Mucosa of descending colon (tissue), 3 donors: ENCODE data around the gene SLC24A4. TPM values are rescaled to one million over a fixed set of nuclear protein-coding genes. Genes with fewer than 3 reads are reported as not detected.
"Not testable (repeated sequence)": the region's sequence is repeated elsewhere in the genome, so short reads cannot be mapped to it uniquely, and the experiment has no call there.

Source experiments
- ATAC-seq: fragments of 200-7000 bp; cut with Tn5 transposase; one replicate; pipeline ENCODE4 v1.9.1; 2020; ENCODE audit warnings: mild to moderate bottlenecking, moderate library complexity
- DNase-seq, 3 donors: peaks; one replicate each; pipeline ENCODE4 v3.0.0-alpha.2; 2020
- H3K36me3 ChIP-seq: fragments of 200-600 bp; one replicate; pipeline ENCODE4 v1.8.0; 2021; ENCODE audit warnings: low read depth, mild to moderate bottlenecking
- H3K4me1 ChIP-seq: fragments of 200-600 bp; one replicate; pipeline ENCODE4 v1.8.0; 2021; ENCODE audit warnings: low read depth, mild to moderate bottlenecking
- H3K4me3 ChIP-seq: fragments of 200-600 bp; one replicate; pipeline ENCODE4 v1.8.0; 2021; ENCODE audit warnings: mild to moderate bottlenecking
- H3K9me3 ChIP-seq: fragments of 200-600 bp; one replicate; pipeline ENCODE4 v1.8.0; 2021; ENCODE audit warnings: mild to moderate bottlenecking
- intact Hi-C, 2 donors: fragments of 100-400 bp; cut with DNase I in 1 of 2; cut with micrococcal nuclease in 1 of 2; formaldehyde crosslinking; loops; one replicate each; pipeline versions ENCODE4 v1.11.0 to v1.11.1; 2022; cut with DNase I, micrococcal nuclease
- total RNA-seq, 3 donors: library from RNA; stranded (reverse); fragmentation: NEBNext Ultra II Directional in 2 of 3; extraction: Animal tissue kit (Norgen Biotek cat#: 25700) in 2 of 3; gene quantifications; one replicate each; pipeline versions ENCODE4 v1.2.1 to v1.2.4, GENCODE V29; 2021 to 2023
- TF ChIP-seq, protein P1 (sequence below): fragments of 200-600 bp; IDR thresholded peaks from one replicate; pipeline ENCODE4 v1.8.0; 2022; ENCODE audit warnings: antibody characterized with exemption, mild to moderate bottlenecking
- donor health status: DM: no; HTN: no; CAD: no; lungs with moderate emphysema.
- donor health status: DM: no; HTN: no; CAD: no.
- donor health status: DM: no; HTN: yes; CAD: no.

The SLC24A4 gene
- total RNA-seq, 3 donors from 2014 or later = 0.14 to 0.63 (median 0.27) TPM

DNA sequence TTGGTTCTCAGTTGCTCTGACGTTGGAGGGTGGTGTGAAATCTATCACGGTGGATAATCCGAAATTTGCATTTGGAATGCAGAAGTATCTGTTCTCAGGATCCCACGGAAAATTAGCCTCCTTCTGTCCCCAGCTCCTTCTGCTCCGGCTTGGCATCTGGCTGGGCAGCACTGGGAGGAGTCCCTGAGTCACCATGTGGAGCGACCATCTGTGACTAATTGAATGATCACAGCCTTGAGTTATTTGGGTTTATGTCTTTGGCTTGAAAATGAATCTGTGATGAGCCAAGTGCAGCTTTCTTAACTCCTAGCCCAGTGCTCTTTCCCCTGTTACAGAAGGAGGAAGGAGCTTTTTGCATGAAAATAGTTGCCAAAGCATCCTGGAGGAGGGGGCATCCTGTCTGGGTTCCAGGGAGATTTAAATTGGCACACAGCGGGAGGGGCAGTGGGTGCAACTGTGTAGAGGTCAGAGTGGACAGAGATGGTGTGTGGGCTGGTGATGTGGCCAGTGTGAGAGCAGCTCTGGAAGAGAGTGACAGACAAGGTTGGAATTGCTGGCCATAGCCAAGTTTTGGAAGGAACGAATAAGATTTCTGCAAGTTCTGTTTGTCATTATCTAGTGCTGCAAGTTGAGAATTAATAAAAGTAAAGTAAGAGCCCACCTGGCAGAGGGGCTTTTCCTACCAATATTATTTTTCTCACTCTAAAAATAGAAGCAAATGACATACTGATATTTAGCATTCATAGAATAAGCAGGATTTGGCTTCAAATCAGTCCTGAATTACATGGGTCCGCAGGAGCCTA, 74.4 kb downstream of the SLC24A4 start:
- TF ChIP-seq, protein P1, sequence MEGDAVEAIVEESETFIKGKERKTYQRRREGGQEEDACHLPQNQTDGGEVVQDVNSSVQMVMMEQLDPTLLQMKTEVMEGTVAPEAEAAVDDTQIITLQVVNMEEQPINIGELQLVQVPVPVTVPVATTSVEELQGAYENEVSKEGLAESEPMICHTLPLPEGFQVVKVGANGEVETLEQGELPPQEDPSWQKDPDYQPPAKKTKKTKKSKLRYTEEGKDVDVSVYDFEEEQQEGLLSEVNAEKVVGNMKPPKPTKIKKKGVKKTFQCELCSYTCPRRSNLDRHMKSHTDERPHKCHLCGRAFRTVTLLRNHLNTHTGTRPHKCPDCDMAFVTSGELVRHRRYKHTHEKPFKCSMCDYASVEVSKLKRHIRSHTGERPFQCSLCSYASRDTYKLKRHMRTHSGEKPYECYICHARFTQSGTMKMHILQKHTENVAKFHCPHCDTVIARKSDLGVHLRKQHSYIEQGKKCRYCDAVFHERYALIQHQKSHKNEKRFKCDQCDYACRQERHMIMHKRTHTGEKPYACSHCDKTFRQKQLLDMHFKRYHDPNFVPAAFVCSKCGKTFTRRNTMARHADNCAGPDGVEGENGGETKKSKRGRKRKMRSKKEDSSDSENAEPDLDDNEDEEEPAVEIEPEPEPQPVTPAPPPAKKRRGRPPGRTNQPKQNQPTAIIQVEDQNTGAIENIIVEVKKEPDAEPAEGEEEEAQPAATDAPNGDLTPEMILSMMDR = no peak
- Histone ChIP-seq H3K36me3 (no peaks in the 10 kb centered on the region), H3K4me3 (no peak overlapping the region), H3K9me3 (no peaks in the 10 kb centered on the region), H3K4me1 (no peaks in the 10 kb centered on the region)
- no peak for DNase-seq
- intact Hi-C loops = no loop called here
- ATAC-seq = no peak

GRCh38 chr14:92397953-92398564, 75.1 kb downstream of the SLC24A4 start:
- ATAC-seq (no peak), DNase-seq (no peak)
- TF ChIP-seq, protein P1 = no peak
- intact Hi-C loops = no loop called here
- no peaks in the 10 kb centered on the region for H3K9me3 ChIP-seq
- no peak overlapping the region for H3K4me3 ChIP-seq
- no peaks in the 10 kb centered on the region for H3K4me1 ChIP-seq
- H3K36me3 ChIP-seq = no peaks in the 10 kb centered on the region

GRCh38 chr14:92398888-92399636, 76.1 kb downstream of the SLC24A4 start:
- intact Hi-C loops = no loop called here
- TF ChIP-seq, protein P1 = no peak
- H3K4me1 ChIP-seq = no peaks in the 10 kb centered on the region
- ATAC-seq (no peak), DNase-seq (no peak)
- H3K9me3 ChIP-seq = no peaks in the 10 kb centered on the region
- H3K36me3 ChIP-seq = no peaks in the 10 kb centered on the region
- H3K4me3 ChIP-seq = no peak overlapping the region

GRCh38 chr14:92400579-92401444, 77.8 kb downstream of the SLC24A4 start:
- no peak for ATAC-seq
- H3K4me1 ChIP-seq = no peaks in the 10 kb centered on the region
- intact Hi-C loops = no loop called here
- TF ChIP-seq, protein P1 = no peak
- H3K4me3 ChIP-seq = no peak overlapping the region
- no peaks in the 10 kb centered on the region for H3K9me3 ChIP-seq
- no peak for DNase-seq
- H3K36me3 ChIP-seq = no peaks in the 10 kb centered on the region

GRCh38 chr14:92401561-92401960, 78.6 kb downstream of the SLC24A4 start:
- TF ChIP-seq, protein P1 = no peak
- no peak for DNase-seq
- ATAC-seq = no peak
- Histone ChIP-seq H3K4me3 (no peak overlapping the region), H3K9me3 (no peaks in the 10 kb centered on the region), H3K36me3 (no peaks in the 10 kb centered on the region), H3K4me1 (no peaks in the 10 kb centered on the region)
- intact Hi-C loops = no loop called here

DNA sequence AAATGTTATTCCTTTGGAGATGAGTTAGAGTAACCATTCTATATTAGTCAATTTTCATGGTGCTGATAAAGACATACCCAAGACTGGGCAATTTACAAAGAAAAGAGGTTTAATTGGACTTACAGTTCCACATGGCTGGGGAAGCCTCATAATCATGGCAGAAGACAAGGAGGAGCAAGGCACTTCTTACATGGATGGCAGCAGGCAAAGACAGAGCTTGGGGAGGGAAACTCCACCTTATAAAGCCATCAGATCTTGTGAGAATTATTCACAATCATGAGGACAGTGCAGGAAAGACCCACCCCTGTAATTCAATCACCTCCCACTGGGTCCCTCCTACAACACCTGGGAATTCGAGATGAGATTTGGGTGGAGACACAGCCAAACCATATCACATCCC, 79.5 kb downstream of the SLC24A4 start:
- H3K4me3 ChIP-seq, DNase-seq, H3K4me1 ChIP-seq, intact Hi-C loops, H3K36me3 ChIP-seq, H3K9me3 ChIP-seq, ATAC-seq: not testable (repeated sequence)
